Measurements from ENCODE around the gene FYTTD1.
A peak's percentile ranks its signal among the peaks of the same experiment; 100 is the strongest.
"Not testable (repeated sequence)": the region's sequence is repeated elsewhere in the genome, so short reads cannot be mapped to it uniquely, and the experiment has no call there.

FYTTD1 gene

DNA sequence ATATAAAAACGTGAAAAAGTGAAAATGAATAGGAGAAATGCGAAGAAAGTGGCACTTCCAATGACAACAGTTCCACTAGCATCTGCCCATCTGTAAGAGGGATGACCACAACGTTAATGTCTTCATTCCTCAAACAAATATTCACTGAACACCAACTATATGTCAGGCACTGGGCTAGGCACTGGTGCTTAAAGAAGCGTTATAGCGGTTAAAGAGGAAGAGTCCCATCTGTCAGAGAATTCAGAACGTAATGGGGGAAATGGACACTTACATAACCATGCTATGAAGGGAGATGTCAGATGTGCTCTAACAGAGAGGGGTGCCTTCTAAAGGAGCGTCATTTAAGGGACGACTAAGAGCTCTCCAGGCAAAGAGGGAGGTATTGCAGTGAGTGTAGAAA lies 21.2 kb upstream of the FYTTD1 start:
- peaks cover 15 to 25% of the 10 kb centered on the region in 2 donors for H3K4me1 Mint-ChIP-seq (ENCODE audit: low read depth in 2 of 2)
- H3K27ac Mint-ChIP-seq: peak overlapping the region in 1 of 2 donors; percentile 73
- no peak overlapping the region for H3K4me3 Mint-ChIP-seq
- DNase-seq (no peak), ATAC-seq (replicated peaks) (no peak)
- H3K36me3 Mint-ChIP-seq (ENCODE audit: insufficient read depth): peaks cover 4% of the 10 kb centered on the region
- H3K27me3 Mint-ChIP-seq: no peaks in the 10 kb centered on the region
- no peaks in the 10 kb centered on the region for H3K9me3 Mint-ChIP-seq

GRCh38 chr3:197730200-197730599 lies 19.5 kb upstream of the FYTTD1 start:
- no peak for DNase-seq
- ATAC-seq (replicated peaks): peak; percentile 27
- H3K36me3 Mint-ChIP-seq (ENCODE audit: insufficient read depth): peaks cover 4% of the 10 kb centered on the region
- peaks cover 21 to 34% of the 10 kb centered on the region in 2 donors for H3K4me1 Mint-ChIP-seq (ENCODE audit: low read depth in 2 of 2)
- H3K4me3 Mint-ChIP-seq: peak overlapping the region in 1 of 2 donors; percentile 6
- no peak overlapping the region for H3K27ac Mint-ChIP-seq
- H3K9me3 Mint-ChIP-seq: no peaks in the 10 kb centered on the region
- H3K27me3 Mint-ChIP-seq: no peaks in the 10 kb centered on the region

DNA sequence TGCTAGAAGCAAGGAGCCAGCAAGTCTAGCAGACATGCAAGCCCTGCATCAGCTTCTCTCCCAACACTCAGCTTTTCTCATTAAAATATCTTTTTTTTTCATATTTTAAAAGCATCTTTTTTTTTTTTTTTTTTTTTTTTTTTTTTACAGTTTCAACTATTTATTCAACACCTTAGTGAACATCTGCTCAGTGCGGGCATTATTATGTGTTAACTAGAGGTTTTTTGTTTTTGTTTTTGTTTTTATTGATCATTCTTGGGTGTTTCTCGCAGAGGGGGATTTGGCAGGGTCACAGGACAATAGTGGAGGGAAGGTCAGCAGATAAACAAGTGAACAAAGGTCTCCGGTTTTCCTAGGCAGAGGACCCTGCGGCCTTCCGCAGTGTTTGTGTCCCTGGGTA lies 18.9 kb upstream of the FYTTD1 start:
- H3K9me3 Mint-ChIP-seq; H3K27me3 Mint-ChIP-seq; H3K36me3 Mint-ChIP-seq (ENCODE audit: insufficient read depth); H3K4me3 Mint-ChIP-seq; H3K27ac Mint-ChIP-seq; ATAC-seq (replicated peaks); DNase-seq: not testable (repeated sequence)
- peaks cover 23 to 36% of the 10 kb centered on the region in 2 donors for H3K4me1 Mint-ChIP-seq (ENCODE audit: low read depth in 2 of 2)

GRCh38 chr3:197731483-197731882 lies 18.2 kb upstream of the FYTTD1 start:
- peaks cover 23 to 39% of the 10 kb centered on the region in 2 donors for H3K4me1 Mint-ChIP-seq (ENCODE audit: low read depth in 2 of 2)
- H3K4me3 Mint-ChIP-seq; H3K27me3 Mint-ChIP-seq; DNase-seq; ATAC-seq (replicated peaks); H3K27ac Mint-ChIP-seq; H3K9me3 Mint-ChIP-seq; H3K36me3 Mint-ChIP-seq (ENCODE audit: insufficient read depth): not testable (repeated sequence)

DNA sequence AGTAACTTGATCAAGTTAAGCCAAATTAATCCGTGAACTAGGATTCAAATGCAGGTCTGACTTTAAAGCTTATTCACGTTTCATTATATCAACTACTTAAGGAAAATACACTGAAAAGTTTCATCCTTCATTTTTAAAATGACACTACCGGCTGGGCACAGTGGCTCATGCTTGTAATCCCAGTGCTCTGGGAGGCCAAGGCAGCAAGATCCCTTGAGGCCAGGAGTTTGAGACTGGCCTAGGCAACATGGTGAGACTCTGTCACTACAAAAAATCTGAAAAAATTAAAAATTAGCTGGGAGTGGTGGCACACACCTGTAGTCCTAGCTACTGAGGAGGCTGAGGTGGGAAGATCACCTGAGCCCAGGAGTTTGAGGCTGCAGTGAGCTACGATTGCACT lies 16.6 kb upstream of the FYTTD1 start:
- H3K27ac Mint-ChIP-seq: no peak overlapping the region
- H3K4me3 Mint-ChIP-seq: no peak overlapping the region
- H3K9me3 Mint-ChIP-seq: no peaks in the 10 kb centered on the region

GRCh38 chr3:197734667-197735318 lies 14.9 kb upstream of the FYTTD1 start:
- Mint-ChIP-seq H3K27me3 (no peaks in the 10 kb centered on the region), H3K27ac (peak overlapping the region in 1 of 2 donors; percentile 1), H3K4me1 (ENCODE audit: low read depth in 2 of 2) (peaks cover 24 to 31% of the 10 kb centered on the region in 2 donors), H3K36me3 (ENCODE audit: insufficient read depth) (peaks cover 11% of the 10 kb centered on the region), H3K4me3 (peak overlapping the region; percentile 18 to 92), H3K9me3 (no peaks in the 10 kb centered on the region)
- ATAC-seq (replicated peaks): no peak
- no peak for DNase-seq

More for the DNA sequence above, 16.6 kb upstream of the FYTTD1 start:
- no peak for DNase-seq
- Mint-ChIP-seq H3K36me3 (ENCODE audit: insufficient read depth) (peaks cover 11% of the 10 kb centered on the region), H3K27me3 (no peaks in the 10 kb centered on the region), H3K4me1 (ENCODE audit: low read depth in 2 of 2) (peaks cover 27 to 39% of the 10 kb centered on the region in 2 donors)
- ATAC-seq (replicated peaks): no peak

GRCh38 chr3:197736010-197736490 lies 13.6 kb upstream of the FYTTD1 start:
- DNase-seq (peak; percentile 17 to 30 (median 26)), ATAC-seq (replicated peaks) (no peak)
- peak overlapping the region; percentile 79 to 92 for H3K4me3 Mint-ChIP-seq
- peaks cover 11% of the 10 kb centered on the region for H3K36me3 Mint-ChIP-seq (ENCODE audit: insufficient read depth)
- peak overlapping the region; percentile 69 to 95 for H3K27ac Mint-ChIP-seq
- no peaks in the 10 kb centered on the region for H3K27me3 Mint-ChIP-seq
- no peaks in the 10 kb centered on the region for H3K9me3 Mint-ChIP-seq
- H3K4me1 Mint-ChIP-seq (ENCODE audit: low read depth in 2 of 2): peaks cover 22 to 31% of the 10 kb centered on the region in 2 donors

DNA sequence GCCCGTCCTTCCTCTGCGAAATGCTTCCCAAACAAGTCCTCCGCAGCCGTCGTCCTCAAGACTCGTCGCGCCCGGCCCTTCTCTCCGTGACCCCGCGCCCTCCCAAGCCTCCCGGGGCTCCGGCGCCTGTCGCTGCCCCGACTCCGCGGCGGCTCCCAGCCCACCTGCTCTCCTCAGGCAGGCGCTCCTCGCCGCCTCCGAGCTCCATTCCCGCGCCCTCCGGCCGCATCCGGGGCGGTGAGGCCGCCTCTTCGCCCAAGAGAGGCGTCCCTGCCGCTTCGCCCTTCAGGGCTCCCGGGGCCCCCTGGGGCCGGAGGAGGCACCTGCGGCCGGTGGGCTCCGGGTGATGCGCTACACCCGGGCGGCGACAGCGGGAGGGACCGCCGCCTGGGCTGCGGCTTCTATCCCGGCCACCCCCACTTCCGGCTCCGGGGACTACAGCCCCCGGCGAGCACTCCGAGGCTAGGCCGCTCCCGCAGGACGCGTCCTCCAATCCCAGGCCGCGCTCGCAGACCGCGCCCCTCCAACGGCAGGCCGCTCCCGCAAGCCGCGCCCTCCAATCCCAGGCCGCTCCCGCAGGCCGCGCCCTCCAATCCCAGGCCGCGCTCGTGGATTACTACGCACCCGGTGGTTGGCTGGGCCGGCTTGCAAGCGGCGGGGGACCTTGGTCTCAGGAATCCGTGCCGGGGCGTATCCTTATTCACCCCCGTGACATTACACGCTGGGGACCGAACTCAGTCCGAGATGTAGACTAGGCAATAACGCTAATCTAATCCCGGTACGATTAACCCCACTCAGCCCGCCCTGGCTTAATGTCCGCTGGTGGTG lies 13.0 kb upstream of the FYTTD1 start, which contains the start of gene RUBCN:
Gene RUBCN, minus strand, starts transcription at position 414 of the 828 bp plus-strand sequence. Its CDS starts 185 bp downstream, at position 229.
- H3K36me3 Mint-ChIP-seq (ENCODE audit: insufficient read depth): peaks cover 11% of the 10 kb centered on the region
- H3K9me3 Mint-ChIP-seq: no peaks in the 10 kb centered on the region
- H3K4me1 Mint-ChIP-seq (ENCODE audit: low read depth in 2 of 2): peaks cover 21 to 31% of the 10 kb centered on the region in 2 donors
- peak within 1 kb of the TSS; percentile 69 to 95 for H3K27ac Mint-ChIP-seq
- peak within 1 kb of the TSS; percentile 79 to 92 for H3K4me3 Mint-ChIP-seq
- ATAC-seq (replicated peaks) (peak; percentile 94), DNase-seq (peak; percentile 85 to 91 (median 88))
- no peaks in the 10 kb centered on the region for H3K27me3 Mint-ChIP-seq

DNA sequence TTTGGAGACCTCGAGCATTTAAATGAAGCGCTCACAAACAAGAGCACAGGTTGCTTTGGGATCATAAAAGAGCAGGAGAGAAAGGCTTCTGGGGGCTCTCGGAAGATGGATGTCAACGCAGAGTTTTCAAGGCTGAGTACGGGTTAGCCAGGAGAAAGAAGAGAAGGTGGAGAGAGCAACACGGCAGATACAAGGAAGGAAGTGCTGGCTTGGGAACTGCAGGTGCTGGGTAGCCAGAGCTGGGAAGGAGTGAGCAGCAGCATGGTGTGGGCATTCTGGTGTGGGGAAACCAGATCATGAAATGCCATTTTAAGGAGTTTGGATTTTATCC lies 12.4 kb upstream of the FYTTD1 start:
- no peaks in the 10 kb centered on the region for H3K27me3 Mint-ChIP-seq
- peaks cover 18 to 27% of the 10 kb centered on the region in 2 donors for H3K4me1 Mint-ChIP-seq (ENCODE audit: low read depth in 2 of 2)

GRCh38 chr3:197737749-197738462 lies 11.8 kb upstream of the FYTTD1 start:
- Mint-ChIP-seq H3K27ac (peak overlapping the region; percentile 69 to 95), H3K27me3 (no peaks in the 10 kb centered on the region), H3K9me3 (no peaks in the 10 kb centered on the region), H3K4me3 (peak overlapping the region; percentile 79 to 92), H3K36me3 (ENCODE audit: insufficient read depth) (peaks cover 11% of the 10 kb centered on the region), H3K4me1 (ENCODE audit: low read depth in 2 of 2) (peaks cover 18 to 27% of the 10 kb centered on the region in 2 donors)
- DNase-seq: no peak
- ATAC-seq (replicated peaks): no peak

More for the DNA sequence above, 12.4 kb upstream of the FYTTD1 start:
- ATAC-seq (replicated peaks) (no peak), DNase-seq (no peak)
- Mint-ChIP-seq H3K9me3 (no peaks in the 10 kb centered on the region), H3K36me3 (ENCODE audit: insufficient read depth) (peaks cover 11% of the 10 kb centered on the region), H3K27ac (peak overlapping the region; percentile 69 to 95), H3K4me3 (peak overlapping the region; percentile 79 to 92)

- Mint-ChIP-seq H3K36me3 (ENCODE audit: insufficient read depth) (no peaks in the 10 kb centered on the region), H3K4me3 (no peak overlapping the region), H3K27me3 (no peaks in the 10 kb centered on the region), H3K4me1 (ENCODE audit: low read depth in 2 of 2) (no peaks in the 10 kb centered on the region), H3K9me3 (no peaks in the 10 kb centered on the region), H3K27ac (no peak overlapping the region)
- no peak for DNase-seq
- no peak for ATAC-seq (replicated peaks)
These were observed 6.9 kb upstream of the FYTTD1 start for GRCh38 chr3:197742787-197743186.

- H3K4me1 Mint-ChIP-seq (ENCODE audit: low read depth in 2 of 2): peaks cover 14 to 17% of the 10 kb centered on the region in 2 donors
- ATAC-seq (replicated peaks): no peak
- H3K36me3 Mint-ChIP-seq (ENCODE audit: insufficient read depth): peaks cover 20% of the 10 kb centered on the region
- H3K9me3 Mint-ChIP-seq: no peaks in the 10 kb centered on the region
- no peaks in the 10 kb centered on the region for H3K27me3 Mint-ChIP-seq
- DNase-seq: no peak
- no peak overlapping the region for H3K4me3 Mint-ChIP-seq
- peak overlapping the region in 1 of 2 donors; percentile 7 for H3K27ac Mint-ChIP-seq
These were observed 3.5 kb upstream of the FYTTD1 start for GRCh38 chr3:197746209-197746608.

DNA sequence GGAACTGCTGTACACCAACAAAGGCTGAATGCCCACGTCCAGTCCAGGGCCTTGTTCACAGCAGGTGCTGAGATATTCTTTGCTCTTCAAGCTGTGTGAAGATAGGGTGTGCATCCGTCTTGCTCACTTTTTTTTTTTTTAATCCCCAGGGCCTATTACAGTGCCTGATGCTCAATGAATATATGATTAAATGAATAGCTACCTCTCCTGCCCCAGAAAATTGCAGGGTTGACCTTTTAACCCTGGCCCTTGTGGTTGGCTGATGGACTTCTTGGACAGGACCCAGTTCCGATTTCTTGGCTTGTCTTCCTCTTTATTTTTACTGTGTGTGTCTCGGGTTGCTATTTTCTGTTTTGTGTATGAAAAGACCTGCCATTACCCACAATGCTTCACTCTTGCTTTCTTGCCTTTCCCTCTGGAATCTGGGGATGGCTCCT lies 2.9 kb upstream of the FYTTD1 start:
- H3K4me1 Mint-ChIP-seq (ENCODE audit: low read depth in 2 of 2): peaks cover 17 to 20% of the 10 kb centered on the region in 2 donors
- H3K27me3 Mint-ChIP-seq: no peaks in the 10 kb centered on the region
- DNase-seq (no peak), ATAC-seq (replicated peaks) (no peak)
- H3K36me3 Mint-ChIP-seq (ENCODE audit: insufficient read depth): peaks cover 22% of the 10 kb centered on the region
- H3K9me3 Mint-ChIP-seq: no peaks in the 10 kb centered on the region
- H3K4me3 Mint-ChIP-seq: no peak overlapping the region
- no peak overlapping the region for H3K27ac Mint-ChIP-seq

Measured in effector memory CD8-positive, alpha-beta T cell (primary cell).